GM12878 (cell line): ENCODE results near the gene NEAT1. TPM values are rescaled to one million over a fixed set of nuclear protein-coding genes. Genes with fewer than 3 reads are reported as not detected.

Source experiments
- BCLAF1 ChIP-seq: fragments of 450-650 bp; IDR thresholded peaks from 2 replicates; pipeline ENCODE4 v1.6.1; 2017; ENCODE audit warnings: antibody characterized with exemption, mild to moderate bottlenecking, moderate library complexity
- E2F4 ChIP-seq: IDR thresholded peaks from 2 replicates; pipeline ENCODE4 v1.6.1; 2012; ENCODE audit warnings: low read depth, low read length, improper control_type of control experiment
- EP300 ChIP-seq, 2 experiments: fragments of 150-350 bp in 1 of 2; IDR thresholded peaks; 2 replicates each; pipeline ENCODE4 v1.6.1; 2011 to 2012; ENCODE audit warnings: low read depth in 2 of 2, low read length in 2 of 2, borderline replicate concordance in 1 of 2, improper control_type of control experiment in 1 of 2, inconsistent platforms in 1 of 2; ENCODE audit not compliant: control insufficient read depth in 1 of 2
- EZH2 ChIP-seq: IDR thresholded peaks from 2 replicates; pipeline ENCODE4 v1.6.1; 2012; ENCODE audit warnings: low read depth, mild to moderate bottlenecking, control low read depth, inconsistent platforms, low read length, borderline replicate concordance; ENCODE audit not compliant: control insufficient read depth
- HDAC2 ChIP-seq: fragments of 200-600 bp; sonication (generic); IDR thresholded peaks from 2 replicates; pipeline ENCODE4 v1.6.1; 2017
- KDM1A ChIP-seq: fragments of 200-600 bp; sonication (generic); IDR thresholded peaks from 2 replicates; pipeline ENCODE4 v1.6.1; 2016; ENCODE audit warnings: borderline replicate concordance
- MEF2B ChIP-seq: fragments of 450-650 bp; IDR thresholded peaks from 2 replicates; pipeline ENCODE4 v1.6.1; 2018; ENCODE audit warnings: mild to moderate bottlenecking, moderate library complexity; ENCODE audit not compliant: partially characterized antibody, poor library complexity, severe bottlenecking
- NRF1 ChIP-seq: conservative IDR thresholded peaks from 2 replicates; pipeline ENCODE4 v1.6.1; 2011; ENCODE audit warnings: mild to moderate bottlenecking, low read depth, low read length, improper control_type of control experiment
- SUPT20H ChIP-seq: IDR thresholded peaks from 2 replicates; pipeline ENCODE4 v1.6.1; 2011; ENCODE audit warnings: low read depth, mild to moderate bottlenecking, low read length, moderate library complexity, borderline replicate concordance; ENCODE audit not compliant: control insufficient read depth
- TBL1XR1 ChIP-seq: IDR thresholded peaks from 2 replicates; pipeline ENCODE4 v1.6.1; 2012; ENCODE audit warnings: low read depth, low read length, improper control_type of control experiment
- WRNIP1 ChIP-seq: IDR thresholded peaks from 2 replicates; pipeline ENCODE4 v1.6.1; 2011; ENCODE audit warnings: low read depth, low read length, improper control_type of control experiment, borderline replicate concordance
- polyA plus RNA-seq, 11 experiments: library from polyadenylated mRNA; depleted of rRNA in 4 of 11; unstranded in 6 of 11; stranded (reverse) in 5 of 11; fragments of >200 nt; fragmentation: Nextera tagmentation in 4 of 11; fragmentation: Illumina TruSeq in 1 of 11; extraction: Ambion mirVana in 4 of 11; extraction: Trizol in 1 of 11; gene quantifications; 1 replicate in 1 of 11; 2 replicates in 10 of 11; pipeline versions ENCODE4 v1.2.1 to v1.2.3, GENCODE V29; 2011 to 2016; ENCODE audit warnings: inconsistent platforms in 2 of 11, missing spikeins in 2 of 11, low read depth in 1 of 11
- total RNA-seq, 4 experiments: library from RNA; depleted of rRNA in 3 of 4; stranded (reverse); fragments of >200 nt in 3 of 4; fragmentation: Illumina TruSeq in 1 of 4; extraction: Trizol in 1 of 4; gene quantifications; 2 replicates each; pipeline versions ENCODE4 v1.2.1 to v1.2.3, GENCODE V29; 2013 to 2021
- TF ChIP-seq, protein P1 (sequence below): IDR thresholded peaks from 2 replicates; pipeline ENCODE4 v1.6.1; 2012; ENCODE audit warnings: improper control_type of control experiment, low read depth, low read length; ENCODE audit not compliant: insufficient replicate concordance
- TF ChIP-seq, protein P2 (sequence below): fragments of 150-350 bp; IDR thresholded peaks from 2 replicates; pipeline ENCODE4 v1.6.1; 2014; ENCODE audit warnings: mild to moderate bottlenecking, low read depth, low read length
- TF ChIP-seq, protein P3 (sequence below): fragments of 450-650 bp; IDR thresholded peaks from 2 replicates; pipeline ENCODE4 v1.6.1; 2018; ENCODE audit warnings: borderline replicate concordance, mild to moderate bottlenecking; ENCODE audit not compliant: partially characterized antibody

The NEAT1 gene
- total and polyA plus RNA-seq, 10 of the 15 experiments (the other 5 are each of a cell fraction or from before 2014, with no cell fraction given), result 13.6 to 328 (median 69.4) TPM

DNA sequence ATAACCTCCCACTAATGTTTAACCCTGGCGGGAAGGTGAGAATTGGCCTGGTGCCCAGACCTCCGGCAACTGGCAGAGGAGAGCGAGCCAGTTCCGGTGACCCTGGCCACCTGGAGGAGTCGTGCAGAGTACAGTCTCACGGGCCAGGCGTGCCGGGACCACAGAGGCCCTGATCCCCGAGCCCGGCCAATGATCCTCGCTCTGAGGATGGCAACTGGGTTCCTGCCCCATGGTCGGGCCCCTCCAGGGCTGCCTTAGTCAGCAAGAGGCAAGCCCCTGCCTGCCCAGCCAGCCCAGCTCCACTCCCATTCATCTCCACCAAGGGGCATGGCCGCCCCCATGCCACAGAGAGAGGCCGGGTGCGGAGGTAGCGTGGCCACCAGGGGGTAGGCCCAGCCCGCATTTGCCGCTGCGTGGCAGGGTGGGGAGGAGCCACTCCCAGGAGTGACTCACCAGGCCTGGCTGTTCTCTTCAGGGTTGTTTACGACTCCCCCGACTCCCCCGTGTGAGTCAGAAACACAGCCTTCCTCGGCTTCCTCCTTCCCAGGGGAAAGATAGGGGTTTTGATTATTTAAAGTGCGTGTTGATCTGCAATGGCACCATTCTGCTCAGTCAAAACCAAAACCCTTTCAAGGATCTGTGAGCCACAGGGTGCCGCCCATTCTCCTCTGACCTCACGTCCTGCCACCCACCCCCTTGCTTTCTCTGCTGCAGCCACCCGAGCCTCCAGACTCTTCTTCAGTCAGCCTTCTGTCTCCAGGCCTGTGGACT, 40.4 kb upstream of the NEAT1 start, which contains the start of gene SLC25A45 (continued):
- TF ChIP-seq, protein P1, sequence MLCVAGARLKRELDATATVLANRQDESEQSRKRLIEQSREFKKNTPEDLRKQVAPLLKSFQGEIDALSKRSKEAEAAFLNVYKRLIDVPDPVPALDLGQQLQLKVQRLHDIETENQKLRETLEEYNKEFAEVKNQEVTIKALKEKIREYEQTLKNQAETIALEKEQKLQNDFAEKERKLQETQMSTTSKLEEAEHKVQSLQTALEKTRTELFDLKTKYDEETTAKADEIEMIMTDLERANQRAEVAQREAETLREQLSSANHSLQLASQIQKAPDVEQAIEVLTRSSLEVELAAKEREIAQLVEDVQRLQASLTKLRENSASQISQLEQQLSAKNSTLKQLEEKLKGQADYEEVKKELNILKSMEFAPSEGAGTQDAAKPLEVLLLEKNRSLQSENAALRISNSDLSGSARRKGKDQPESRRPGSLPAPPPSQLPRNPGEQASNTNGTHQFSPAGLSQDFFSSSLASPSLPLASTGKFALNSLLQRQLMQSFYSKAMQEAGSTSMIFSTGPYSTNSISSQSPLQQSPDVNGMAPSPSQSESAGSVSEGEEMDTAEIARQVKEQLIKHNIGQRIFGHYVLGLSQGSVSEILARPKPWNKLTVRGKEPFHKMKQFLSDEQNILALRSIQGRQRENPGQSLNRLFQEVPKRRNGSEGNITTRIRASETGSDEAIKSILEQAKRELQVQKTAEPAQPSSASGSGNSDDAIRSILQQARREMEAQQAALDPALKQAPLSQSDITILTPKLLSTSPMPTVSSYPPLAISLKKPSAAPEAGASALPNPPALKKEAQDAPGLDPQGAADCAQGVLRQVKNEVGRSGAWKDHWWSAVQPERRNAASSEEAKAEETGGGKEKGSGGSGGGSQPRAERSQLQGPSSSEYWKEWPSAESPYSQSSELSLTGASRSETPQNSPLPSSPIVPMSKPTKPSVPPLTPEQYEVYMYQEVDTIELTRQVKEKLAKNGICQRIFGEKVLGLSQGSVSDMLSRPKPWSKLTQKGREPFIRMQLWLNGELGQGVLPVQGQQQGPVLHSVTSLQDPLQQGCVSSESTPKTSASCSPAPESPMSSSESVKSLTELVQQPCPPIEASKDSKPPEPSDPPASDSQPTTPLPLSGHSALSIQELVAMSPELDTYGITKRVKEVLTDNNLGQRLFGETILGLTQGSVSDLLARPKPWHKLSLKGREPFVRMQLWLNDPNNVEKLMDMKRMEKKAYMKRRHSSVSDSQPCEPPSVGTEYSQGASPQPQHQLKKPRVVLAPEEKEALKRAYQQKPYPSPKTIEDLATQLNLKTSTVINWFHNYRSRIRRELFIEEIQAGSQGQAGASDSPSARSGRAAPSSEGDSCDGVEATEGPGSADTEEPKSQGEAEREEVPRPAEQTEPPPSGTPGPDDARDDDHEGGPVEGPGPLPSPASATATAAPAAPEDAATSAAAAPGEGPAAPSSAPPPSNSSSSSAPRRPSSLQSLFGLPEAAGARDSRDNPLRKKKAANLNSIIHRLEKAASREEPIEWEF, result no peak
- peak; percentile 7 for TF ChIP-seq MEF2B
- TF ChIP-seq, protein P2, sequence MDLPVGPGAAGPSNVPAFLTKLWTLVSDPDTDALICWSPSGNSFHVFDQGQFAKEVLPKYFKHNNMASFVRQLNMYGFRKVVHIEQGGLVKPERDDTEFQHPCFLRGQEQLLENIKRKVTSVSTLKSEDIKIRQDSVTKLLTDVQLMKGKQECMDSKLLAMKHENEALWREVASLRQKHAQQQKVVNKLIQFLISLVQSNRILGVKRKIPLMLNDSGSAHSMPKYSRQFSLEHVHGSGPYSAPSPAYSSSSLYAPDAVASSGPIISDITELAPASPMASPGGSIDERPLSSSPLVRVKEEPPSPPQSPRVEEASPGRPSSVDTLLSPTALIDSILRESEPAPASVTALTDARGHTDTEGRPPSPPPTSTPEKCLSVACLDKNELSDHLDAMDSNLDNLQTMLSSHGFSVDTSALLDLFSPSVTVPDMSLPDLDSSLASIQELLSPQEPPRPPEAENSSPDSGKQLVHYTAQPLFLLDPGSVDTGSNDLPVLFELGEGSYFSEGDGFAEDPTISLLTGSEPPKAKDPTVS, result no peak
- TF ChIP-seq E2F4, result no peak
- no peak for TF ChIP-seq BCLAF1
- TF ChIP-seq WRNIP1, result no peak
- peak in 1 of 2 experiments; percentile 24; a peak in 1 of 4 replicates for TF ChIP-seq EP300 (IDR thresholded peaks at IDR 0.05; ENCODE audit: borderline replicate concordance in 1 of 2, control insufficient read depth in 1 of 2, low read depth in 2 of 2, low read length in 2 of 2)
- no peak for TF ChIP-seq EZH2
- TF ChIP-seq, protein P3, sequence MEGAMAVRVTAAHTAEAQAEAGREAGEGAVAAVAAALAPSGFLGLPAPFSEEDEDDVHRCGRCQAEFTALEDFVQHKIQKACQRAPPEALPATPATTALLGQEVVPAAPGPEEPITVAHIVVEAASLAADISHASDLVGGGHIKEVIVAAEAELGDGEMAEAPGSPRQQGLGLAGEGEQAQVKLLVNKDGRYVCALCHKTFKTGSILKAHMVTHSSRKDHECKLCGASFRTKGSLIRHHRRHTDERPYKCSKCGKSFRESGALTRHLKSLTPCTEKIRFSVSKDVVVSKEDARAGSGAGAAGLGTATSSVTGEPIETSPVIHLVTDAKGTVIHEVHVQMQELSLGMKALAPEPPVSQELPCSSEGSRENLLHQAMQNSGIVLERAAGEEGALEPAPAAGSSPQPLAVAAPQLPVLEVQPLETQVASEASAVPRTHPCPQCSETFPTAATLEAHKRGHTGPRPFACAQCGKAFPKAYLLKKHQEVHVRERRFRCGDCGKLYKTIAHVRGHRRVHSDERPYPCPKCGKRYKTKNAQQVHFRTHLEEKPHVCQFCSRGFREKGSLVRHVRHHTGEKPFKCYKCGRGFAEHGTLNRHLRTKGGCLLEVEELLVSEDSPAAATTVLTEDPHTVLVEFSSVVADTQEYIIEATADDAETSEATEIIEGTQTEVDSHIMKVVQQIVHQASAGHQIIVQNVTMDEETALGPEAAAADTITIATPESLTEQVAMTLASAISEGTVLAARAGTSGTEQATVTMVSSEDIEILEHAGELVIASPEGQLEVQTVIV, result peak; percentile 33
- TF ChIP-seq SUPT20H, result no peak
- TF ChIP-seq NRF1, result no peak
- TF ChIP-seq KDM1A, result no peak
- no peak for TF ChIP-seq HDAC2
- no peak for TF ChIP-seq TBL1XR1
